Skeletal muscle satellite cell (primary cell): ENCODE measurements around the gene NLRP7. TPM values are rescaled to one million over a fixed set of nuclear protein-coding genes. Genes with fewer than 3 reads are reported as not detected.
"Not testable (repeated sequence)": the region's sequence is repeated elsewhere in the genome, so short reads cannot be mapped to it uniquely, and the experiment has no call there.

Experiments
- H3K27me3 ChIP-seq: 2 replicates; pipeline ENCODE4 v1.7.0; 2013; ENCODE audit warnings: low read length; ENCODE audit not compliant: control insufficient read depth, insufficient read depth
- H3K36me3 ChIP-seq: 2 replicates; pipeline ENCODE4 v1.7.0; 2013; ENCODE audit warnings: mild to moderate bottlenecking, control low read depth, low read length; ENCODE audit not compliant: insufficient read depth
- H3K4me1 ChIP-seq: 2 replicates; pipeline ENCODE4 v1.7.0; 2013; ENCODE audit warnings: low read length; ENCODE audit not compliant: control insufficient read depth, insufficient read depth
- H3K4me2 ChIP-seq: 2 replicates; pipeline ENCODE4 v1.7.0; 2013; ENCODE audit warnings: mild to moderate bottlenecking, low read length
- H3K4me3 ChIP-seq: 2 replicates; pipeline ENCODE4 v1.7.0; 2013; ENCODE audit warnings: low read length
- H3K9ac ChIP-seq: 2 replicates; pipeline ENCODE4 v1.7.0; 2013; ENCODE audit warnings: mild to moderate bottlenecking, low read depth, low read length, moderate library complexity
- H3K9me3 ChIP-seq: replicated peaks from 2 replicates; pipeline ENCODE4 v1.7.0; 2013; ENCODE audit warnings: mild to moderate bottlenecking, control low read depth, low read length
- total RNA-seq: library from RNA; depleted of rRNA; stranded (reverse); fragments of >200 nt; gene quantifications from 2 replicates; pipeline ENCODE4 v1.2.3, GENCODE V29; 2012; rRNA removed

The NLRP7 gene
- total RNA-seq = not detected in 2 replicates

DNA sequence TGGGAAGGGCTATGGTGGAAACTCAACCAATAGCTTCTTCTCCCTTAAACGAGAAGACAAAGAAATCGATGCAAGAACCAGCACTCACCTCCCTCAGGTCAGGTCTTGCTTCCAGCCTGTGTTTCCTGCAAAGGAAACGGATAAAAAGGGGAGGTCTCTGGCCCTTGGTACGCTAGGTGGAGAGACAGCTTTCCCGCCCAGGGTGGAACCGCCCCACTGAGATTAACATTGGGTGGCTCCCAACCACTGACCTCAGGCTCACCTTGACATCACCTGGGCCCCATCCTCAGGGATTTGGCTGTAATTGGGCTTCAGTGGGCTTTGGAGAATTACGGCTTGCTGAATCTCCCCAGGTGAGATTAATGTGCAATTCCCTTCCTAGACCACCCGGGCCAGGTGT lies at the start of gene NLRP7:
NLRP7 (minus strand) TSS at position 150 of the 400 bp plus-strand sequence.
- H3K9me3 ChIP-seq = no peaks in the 10 kb centered on the region
- no peak within 1 kb of the TSS for H3K4me2 ChIP-seq
- H3K27me3 ChIP-seq = no peaks in the 10 kb centered on the region
- no peak within 1 kb of the TSS for H3K4me3 ChIP-seq
- H3K9ac ChIP-seq = no peak within 1 kb of the TSS
- no peaks in the 10 kb centered on the region for H3K4me1 ChIP-seq
- no peaks in the 10 kb centered on the region for H3K36me3 ChIP-seq

DNA sequence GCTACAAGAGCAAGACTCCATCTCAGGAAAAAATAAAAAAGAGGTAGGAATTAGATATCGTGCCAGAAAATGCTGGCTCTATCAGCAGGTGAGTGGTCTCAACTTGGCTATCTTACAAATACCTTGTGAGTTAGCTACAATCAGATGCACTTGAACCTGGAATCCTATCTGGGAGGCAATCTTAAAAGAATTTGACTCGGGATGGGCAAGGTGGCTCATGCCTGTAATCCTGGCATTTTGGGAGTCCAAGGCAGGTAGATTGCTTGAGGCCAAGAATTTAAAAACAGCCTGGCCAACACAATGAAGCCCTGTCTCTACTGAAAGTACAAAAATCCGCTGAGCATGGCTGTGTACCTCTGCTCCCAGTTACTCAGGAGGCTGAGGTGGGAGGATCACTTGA lies 48.2 kb upstream of the NLRP7 start:
- H3K36me3 ChIP-seq = no peaks in the 10 kb centered on the region
- no peak overlapping the region for H3K4me2 ChIP-seq
- H3K9me3 ChIP-seq = no peaks in the 10 kb centered on the region
- no peaks in the 10 kb centered on the region for H3K27me3 ChIP-seq
- no peak overlapping the region for H3K9ac ChIP-seq
- no peaks in the 10 kb centered on the region for H3K4me1 ChIP-seq
- H3K4me3 ChIP-seq = no peak overlapping the region

DNA sequence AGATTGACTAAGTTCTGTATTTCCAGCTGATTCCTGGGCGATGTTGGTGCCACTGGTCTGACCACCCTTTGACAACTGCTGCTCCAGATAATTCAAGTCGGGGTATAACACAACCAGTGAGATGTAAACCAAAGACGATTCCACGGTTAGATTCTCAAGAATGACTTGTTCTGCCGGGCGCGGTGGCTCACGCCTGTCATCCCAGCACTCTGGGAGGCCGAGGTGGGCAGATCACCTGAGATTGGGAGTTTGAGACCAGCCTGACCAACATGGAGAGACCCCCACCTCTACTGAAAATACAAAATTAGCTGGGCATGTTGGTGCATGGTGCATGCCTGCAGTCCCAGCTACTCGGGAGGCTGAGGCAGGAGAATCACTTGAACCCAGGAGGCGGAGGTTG lies 42.2 kb upstream of the NLRP7 start:
- H3K27me3 ChIP-seq, H3K9ac ChIP-seq, H3K9me3 ChIP-seq, H3K36me3 ChIP-seq, H3K4me1 ChIP-seq, H3K4me2 ChIP-seq, H3K4me3 ChIP-seq: not testable (repeated sequence)

DNA sequence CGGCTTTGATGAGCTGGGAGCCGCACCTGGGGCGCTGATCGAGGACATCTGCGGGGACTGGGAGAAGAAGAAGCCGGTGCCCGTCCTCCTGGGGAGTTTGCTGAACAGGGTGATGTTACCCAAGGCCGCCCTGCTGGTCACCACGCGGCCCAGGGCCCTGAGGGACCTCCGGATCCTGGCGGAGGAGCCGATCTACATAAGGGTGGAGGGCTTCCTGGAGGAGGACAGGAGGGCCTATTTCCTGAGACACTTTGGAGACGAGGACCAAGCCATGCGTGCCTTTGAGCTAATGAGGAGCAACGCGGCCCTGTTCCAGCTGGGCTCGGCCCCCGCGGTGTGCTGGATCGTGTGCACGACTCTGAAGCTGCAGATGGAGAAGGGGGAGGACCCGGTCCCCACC lies 35.2 kb upstream of the NLRP7 start:
- not testable (repeated sequence) for H3K4me2 ChIP-seq, H3K4me3 ChIP-seq, H3K4me1 ChIP-seq, H3K36me3 ChIP-seq, H3K9me3 ChIP-seq, H3K9ac ChIP-seq, H3K27me3 ChIP-seq

DNA sequence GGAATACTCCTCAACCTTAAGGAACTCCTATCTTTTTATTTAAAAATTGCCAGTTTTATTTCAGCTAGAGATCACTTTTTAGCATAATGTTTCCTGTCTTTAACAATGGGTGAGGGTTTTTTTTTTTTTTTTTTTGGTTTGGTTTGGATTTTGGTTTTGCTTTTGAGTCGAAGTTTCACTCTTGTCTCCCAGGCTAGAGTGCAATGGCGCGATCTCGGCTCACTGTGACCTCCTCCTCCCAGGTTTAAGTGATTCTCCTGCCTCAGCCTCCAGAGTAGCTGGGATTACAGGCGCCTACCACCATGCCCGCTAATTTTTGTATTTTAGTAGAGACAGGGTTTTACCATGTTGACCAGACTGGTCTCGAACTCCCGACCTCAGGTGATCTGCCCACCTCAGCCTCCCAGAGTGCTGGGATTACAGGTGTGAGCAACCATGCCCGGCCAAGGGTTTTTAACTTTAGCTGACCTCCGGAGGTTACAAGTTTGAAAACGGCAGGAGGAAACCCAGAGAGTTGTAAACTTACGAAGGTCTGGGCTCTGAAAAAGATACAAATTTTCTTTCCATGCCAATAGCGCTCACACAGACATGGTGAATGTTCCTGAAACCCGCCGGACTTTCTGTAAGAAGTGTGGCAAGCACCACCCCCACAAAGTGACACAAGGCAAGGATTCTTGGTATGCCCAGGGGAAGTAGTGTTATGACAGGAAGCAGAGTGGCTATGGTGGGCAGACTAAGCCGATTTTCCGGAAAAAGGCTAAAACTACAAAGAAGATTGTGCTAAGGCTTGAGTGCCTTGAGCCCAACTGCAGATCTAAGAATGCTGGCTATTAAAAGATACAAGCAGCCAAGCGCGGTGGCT lies 26.1 kb upstream of the NLRP7 start:
- not testable (repeated sequence) for H3K9ac ChIP-seq, H3K36me3 ChIP-seq, H3K27me3 ChIP-seq, H3K4me2 ChIP-seq, H3K9me3 ChIP-seq, H3K4me1 ChIP-seq, H3K4me3 ChIP-seq

DNA sequence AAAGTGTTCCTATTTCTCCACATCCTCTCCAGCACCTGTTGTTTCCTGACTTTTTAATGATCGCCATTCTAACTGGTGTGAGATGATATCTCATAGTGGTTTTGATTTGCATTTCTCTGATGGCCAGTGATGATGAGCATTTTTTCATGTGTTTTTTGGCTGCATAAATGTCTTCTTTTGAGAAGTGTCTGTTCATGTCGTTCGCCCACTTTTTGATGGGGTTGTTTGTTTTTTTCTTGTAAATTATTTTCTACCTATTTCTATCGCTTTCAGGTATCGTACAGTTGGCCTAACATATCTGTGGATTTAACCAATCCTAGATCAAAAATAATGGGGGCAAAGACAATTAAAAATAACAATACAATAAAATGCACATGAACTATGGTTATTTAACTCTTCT lies 24.1 kb upstream of the NLRP7 start:
- H3K9ac ChIP-seq, H3K27me3 ChIP-seq, H3K4me3 ChIP-seq, H3K4me2 ChIP-seq, H3K9me3 ChIP-seq, H3K4me1 ChIP-seq, H3K36me3 ChIP-seq: not testable (repeated sequence)

DNA sequence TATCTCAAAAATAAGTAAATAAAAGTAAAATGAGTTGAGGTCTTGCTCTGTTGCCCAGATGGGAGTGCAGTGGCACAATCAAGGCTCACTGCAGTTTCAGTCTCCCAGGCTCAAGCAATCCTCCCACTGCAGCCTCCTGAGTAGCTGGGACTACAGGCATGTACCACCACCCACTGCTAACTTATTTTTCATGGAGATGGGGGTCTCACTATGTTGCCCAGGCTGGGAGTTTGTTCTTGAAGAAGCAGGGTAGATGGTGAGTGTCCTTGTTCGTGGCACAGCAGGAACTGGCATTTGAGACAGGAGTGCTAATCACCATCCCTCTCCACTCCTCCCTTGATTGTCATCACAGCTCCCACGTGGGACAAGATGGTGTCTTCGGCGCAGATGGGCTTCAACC lies 22.3 kb upstream of the NLRP7 start:
- Histone ChIP-seq H3K9ac (no peak overlapping the region), H3K4me2 (no peak overlapping the region), H3K27me3 (no peaks in the 10 kb centered on the region), H3K4me1 (no peaks in the 10 kb centered on the region), H3K4me3 (no peak overlapping the region), H3K9me3 (peaks cover 4% of the 10 kb centered on the region), H3K36me3 (no peaks in the 10 kb centered on the region)

DNA sequence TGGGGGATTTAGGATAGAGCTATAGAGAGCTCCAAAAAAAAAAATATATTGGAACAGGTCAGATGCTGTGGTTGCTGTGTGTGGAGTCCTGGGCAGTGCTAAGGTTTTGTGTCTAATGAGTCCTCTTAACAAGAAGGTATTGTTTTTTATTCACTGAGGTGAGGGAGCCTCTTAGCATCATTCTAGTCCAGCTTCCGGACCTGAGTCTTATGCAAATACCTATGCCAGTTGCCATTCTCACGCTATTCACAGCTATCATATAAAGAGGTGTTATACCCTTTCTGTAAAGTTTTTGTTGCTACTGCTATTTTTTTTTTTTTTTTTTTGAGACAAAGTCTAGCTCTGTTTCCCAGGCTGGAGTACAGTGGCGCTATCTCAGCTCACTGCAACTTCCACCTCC lies 20.3 kb upstream of the NLRP7 start:
- H3K9ac ChIP-seq = no peak overlapping the region
- H3K36me3 ChIP-seq = no peaks in the 10 kb centered on the region
- H3K4me2 ChIP-seq = no peak overlapping the region
- no peaks in the 10 kb centered on the region for H3K4me1 ChIP-seq
- H3K27me3 ChIP-seq = no peaks in the 10 kb centered on the region
- peaks cover 4% of the 10 kb centered on the region for H3K9me3 ChIP-seq
- H3K4me3 ChIP-seq = no peak overlapping the region

DNA sequence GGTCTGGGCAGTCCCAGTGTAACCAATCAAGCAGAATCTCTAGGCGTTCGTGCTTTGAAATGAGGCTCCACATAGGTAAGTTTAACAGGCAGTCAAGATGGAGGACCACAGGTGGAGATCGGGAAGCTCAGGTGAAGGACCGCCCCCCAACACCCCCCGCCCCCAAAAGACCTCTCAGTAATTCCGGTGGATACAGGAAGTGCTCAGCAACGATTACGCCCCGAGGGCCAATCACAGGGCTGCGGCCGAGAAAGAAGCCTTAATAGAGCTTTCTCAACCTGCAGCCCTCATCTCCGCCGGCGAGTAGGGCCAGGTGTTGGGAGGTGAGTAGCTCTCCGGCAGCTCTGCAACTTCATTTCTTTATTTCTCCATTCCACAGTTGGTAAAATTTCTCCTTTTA lies 17.7 kb upstream of the NLRP7 start:
- not testable (repeated sequence) for H3K9ac ChIP-seq, H3K27me3 ChIP-seq, H3K4me2 ChIP-seq, H3K4me1 ChIP-seq, H3K9me3 ChIP-seq, H3K4me3 ChIP-seq, H3K36me3 ChIP-seq

DNA sequence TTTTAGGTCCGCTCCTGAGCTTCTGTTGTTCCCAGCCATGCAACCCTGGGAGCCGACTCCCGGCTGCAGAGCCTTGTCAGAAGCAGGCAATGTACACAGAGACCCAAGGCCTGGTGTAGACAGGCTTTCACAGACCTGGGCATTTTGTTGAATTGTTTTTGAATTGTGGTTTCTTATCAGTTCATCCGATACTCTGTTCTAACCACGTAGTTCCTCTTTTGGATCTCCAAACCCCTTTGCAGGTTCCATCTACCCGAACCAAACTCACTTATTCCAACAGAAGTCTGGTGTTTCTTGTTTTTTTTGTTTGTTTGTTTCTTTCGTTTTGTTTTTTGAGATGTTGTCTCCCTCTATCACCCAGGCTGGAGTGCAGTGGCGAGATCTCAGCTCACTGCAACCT lies 12.5 kb upstream of the NLRP7 start:
- Histone ChIP-seq H3K36me3 (no peaks in the 10 kb centered on the region), H3K9ac (no peak overlapping the region), H3K4me3 (no peak overlapping the region), H3K9me3 (no peaks in the 10 kb centered on the region), H3K27me3 (no peaks in the 10 kb centered on the region), H3K4me1 (no peaks in the 10 kb centered on the region), H3K4me2 (no peak overlapping the region)

DNA sequence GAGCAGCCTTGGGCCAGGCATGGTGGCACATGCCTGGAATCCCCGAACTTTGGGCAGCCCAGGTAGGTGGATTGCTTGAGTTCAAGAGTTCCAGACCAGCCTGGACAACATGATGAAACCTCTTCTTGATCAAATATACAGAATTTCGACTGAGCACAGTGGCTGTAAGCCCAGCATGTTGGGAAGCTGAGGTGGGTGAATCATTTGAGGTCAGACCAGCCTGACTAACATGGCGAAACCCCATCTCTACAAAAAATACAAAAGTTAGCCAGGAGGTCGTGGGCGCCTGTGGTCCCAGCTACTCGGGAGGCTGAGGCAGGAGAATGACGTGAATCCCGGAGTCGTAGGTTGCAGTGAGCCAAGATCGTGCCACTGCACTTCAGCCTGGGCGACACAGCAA lies 8.0 kb upstream of the NLRP7 start:
- no peaks in the 10 kb centered on the region for H3K36me3 ChIP-seq
- no peak overlapping the region for H3K9ac ChIP-seq
- H3K4me3 ChIP-seq = no peak overlapping the region
- peaks cover 3% of the 10 kb centered on the region for H3K9me3 ChIP-seq
- H3K4me1 ChIP-seq = no peaks in the 10 kb centered on the region
- no peak overlapping the region for H3K4me2 ChIP-seq
- H3K27me3 ChIP-seq = no peaks in the 10 kb centered on the region

DNA sequence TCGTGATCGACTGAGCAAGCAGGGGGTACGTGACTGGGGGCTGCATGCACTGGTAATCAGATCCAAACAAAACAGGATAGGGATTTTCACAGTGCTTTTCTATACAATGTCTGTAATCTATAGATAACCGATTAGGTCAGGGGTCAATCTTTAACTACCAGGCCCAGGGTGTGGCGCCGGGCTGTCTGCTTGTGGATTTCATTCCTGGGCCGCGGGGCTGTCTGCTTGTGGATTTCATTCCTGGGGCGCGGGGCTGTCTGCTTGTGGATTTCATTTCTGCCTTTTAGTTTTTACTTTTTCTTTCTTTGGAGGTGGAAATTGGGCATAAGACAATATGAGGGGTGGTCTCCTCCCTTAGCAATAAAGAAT lies 6.0 kb upstream of the NLRP7 start:
- H3K27me3 ChIP-seq, H3K36me3 ChIP-seq, H3K4me3 ChIP-seq, H3K4me2 ChIP-seq, H3K4me1 ChIP-seq, H3K9ac ChIP-seq, H3K9me3 ChIP-seq: not testable (repeated sequence)
